ENCODE measurements around the gene AMBN. TPM values are rescaled to one million over a fixed set of nuclear protein-coding genes. Genes with fewer than 3 reads are reported as not detected.

Gene AMBN
- polyA plus RNA-seq (ENCODE audit: low read depth in 6 of 6): not detected

- peaks cover 0 to 1% (median 0%) of the 10 kb centered on the region in 7 donors for H3K9me3 Mint-ChIP-seq
- DNase-seq (no peak), ATAC-seq (ENCODE audit: low read depth in 2 of 2) (no peak)
- H3K36me3 Mint-ChIP-seq: no peaks in the 10 kb centered on the region
- H3K27ac Mint-ChIP-seq: no peak within 1 kb of the TSS
- peaks cover 0 to 14% (median 8%) of the 10 kb centered on the region in 3 donors for H3K27me3 Mint-ChIP-seq
- no peak within 1 kb of the TSS for H3K4me3 Mint-ChIP-seq
- peaks cover 6 to 11% (median 9%) of the 10 kb centered on the region in 3 donors for H3K4me1 Mint-ChIP-seq
Measured at GRCh38 chr4:70591955-70592582, at the start of gene AMBN. Gene AMBN (plus strand): TSS chr4:70592256. CDS start chr4:70592359, 103 bp downstream.

GRCh38 chr4:70544279-70544868 is 47.7 kb upstream of the AMBN start:
- Mint-ChIP-seq H3K4me1 (no peaks in the 10 kb centered on the region), H3K27me3 (peaks cover 10 to 18% (median 17%) of the 10 kb centered on the region in 3 donors), H3K9me3 (peaks cover 0 to 1% (median 0%) of the 10 kb centered on the region in 7 donors), H3K4me3 (no peak overlapping the region), H3K36me3 (no peaks in the 10 kb centered on the region), H3K27ac (no peak overlapping the region)
- DNase-seq: no peak
- no peak for ATAC-seq (ENCODE audit: low read depth in 2 of 2)

GRCh38 chr4:70556856-70557255 is 35.2 kb upstream of the AMBN start:
- H3K9me3 Mint-ChIP-seq: peaks cover 0 to 6% (median 2%) of the 10 kb centered on the region in 7 donors
- no peak overlapping the region for H3K4me3 Mint-ChIP-seq
- peaks cover 0 to 12% (median 7%) of the 10 kb centered on the region in 3 donors for H3K27me3 Mint-ChIP-seq
- H3K36me3 Mint-ChIP-seq: no peaks in the 10 kb centered on the region
- no peak for ATAC-seq (ENCODE audit: low read depth in 2 of 2)
- H3K4me1 Mint-ChIP-seq: peaks cover 5 to 13% (median 7%) of the 10 kb centered on the region in 3 donors
- no peak for DNase-seq
- H3K27ac Mint-ChIP-seq: no peak overlapping the region

GRCh38 chr4:70559211-70559830 is 32.7 kb upstream of the AMBN start:
- Mint-ChIP-seq H3K27me3 (no peaks in the 10 kb centered on the region), H3K36me3 (no peaks in the 10 kb centered on the region), H3K4me3 (peak overlapping the region in 1 of 8 donors; percentile 40), H3K4me1 (peaks cover 5 to 13% (median 7%) of the 10 kb centered on the region in 3 donors), H3K9me3 (peaks cover 0 to 6% (median 0%) of the 10 kb centered on the region in 7 donors), H3K27ac (peak overlapping the region in 2 of 6 donors; percentile 11 to 74)
- ATAC-seq (ENCODE audit: low read depth in 2 of 2): peak in 1 of 2 donors; percentile 46
- DNase-seq: peak; percentile 10

- Mint-ChIP-seq H3K36me3 (no peaks in the 10 kb centered on the region), H3K4me1 (peaks cover 5 to 13% (median 7%) of the 10 kb centered on the region in 3 donors), H3K27me3 (no peaks in the 10 kb centered on the region), H3K9me3 (peaks cover 0 to 6% (median 0%) of the 10 kb centered on the region in 7 donors), H3K4me3 (no peak overlapping the region), H3K27ac (no peak overlapping the region)
- DNase-seq: no peak
- ATAC-seq (ENCODE audit: low read depth in 2 of 2): no peak
Measured at GRCh38 chr4:70559924-70560323, 32.1 kb upstream of the AMBN start.

- no peaks in the 10 kb centered on the region for H3K4me1 Mint-ChIP-seq
- peaks cover 0 to 2% (median 1%) of the 10 kb centered on the region in 3 donors for H3K27me3 Mint-ChIP-seq
- H3K36me3 Mint-ChIP-seq: no peaks in the 10 kb centered on the region
- ATAC-seq (ENCODE audit: low read depth in 2 of 2): no peak
- H3K9me3 Mint-ChIP-seq: peaks cover 0 to 3% (median 2%) of the 10 kb centered on the region in 7 donors
- no peak overlapping the region for H3K4me3 Mint-ChIP-seq
- H3K27ac Mint-ChIP-seq: no peak overlapping the region
- DNase-seq: no peak
Measured at GRCh38 chr4:70564033-70564432, 28.0 kb upstream of the AMBN start.

GRCh38 chr4:70570796-70571195 is 21.3 kb upstream of the AMBN start:
- Mint-ChIP-seq H3K27me3 (peaks cover 6 to 29% (median 25%) of the 10 kb centered on the region in 3 donors), H3K4me1 (no peaks in the 10 kb centered on the region), H3K9me3 (peaks cover 0 to 14% (median 4%) of the 10 kb centered on the region in 7 donors), H3K36me3 (no peaks in the 10 kb centered on the region), H3K27ac (peak overlapping the region in 1 of 6 donors; percentile 19), H3K4me3 (no peak overlapping the region)
- DNase-seq (no peak), ATAC-seq (ENCODE audit: low read depth in 2 of 2) (no peak)

GRCh38 chr4:70571772-70572171 is 20.3 kb upstream of the AMBN start:
- Mint-ChIP-seq H3K4me1 (no peaks in the 10 kb centered on the region), H3K27me3 (peaks cover 6 to 29% (median 25%) of the 10 kb centered on the region in 3 donors)
- no peak for DNase-seq

GRCh38 chr4:70575964-70576363 is 16.1 kb upstream of the AMBN start:
- Mint-ChIP-seq H3K9me3 (peaks cover 0 to 7% (median 3%) of the 10 kb centered on the region in 7 donors), H3K36me3 (peaks cover 0 to 8% of the 10 kb centered on the region in 2 donors), H3K4me1 (no peaks in the 10 kb centered on the region), H3K27me3 (peaks cover 6 to 22% (median 15%) of the 10 kb centered on the region in 3 donors), H3K4me3 (no peak overlapping the region), H3K27ac (no peak overlapping the region)
- DNase-seq (no peak), ATAC-seq (ENCODE audit: low read depth in 2 of 2) (no peak)

More at GRCh38 chr4:70571772-70572171, 20.3 kb upstream of the AMBN start:
- H3K9me3 Mint-ChIP-seq: peaks cover 0 to 14% (median 3%) of the 10 kb centered on the region in 7 donors
- H3K36me3 Mint-ChIP-seq: no peaks in the 10 kb centered on the region
- H3K4me3 Mint-ChIP-seq: no peak overlapping the region
- no peak for ATAC-seq (ENCODE audit: low read depth in 2 of 2)
- no peak overlapping the region for H3K27ac Mint-ChIP-seq

- Mint-ChIP-seq H3K36me3 (peaks cover 0 to 8% of the 10 kb centered on the region in 2 donors), H3K4me3 (peak overlapping the region in 1 of 8 donors; percentile 11), H3K4me1 (no peaks in the 10 kb centered on the region), H3K27ac (no peak overlapping the region), H3K27me3 (peaks cover 5 to 14% (median 6%) of the 10 kb centered on the region in 3 donors), H3K9me3 (peaks cover 0 to 5% (median 3%) of the 10 kb centered on the region in 7 donors)
- DNase-seq (no peak), ATAC-seq (ENCODE audit: low read depth in 2 of 2) (no peak)
Measured at GRCh38 chr4:70577220-70577927, 14.7 kb upstream of the AMBN start.

GRCh38 chr4:70581980-70582379 is 10.1 kb upstream of the AMBN start:
- H3K27me3 Mint-ChIP-seq: peaks cover 3 to 14% (median 10%) of the 10 kb centered on the region in 3 donors
- H3K4me1 Mint-ChIP-seq: no peaks in the 10 kb centered on the region
- peaks cover 0 to 8% of the 10 kb centered on the region in 2 donors for H3K36me3 Mint-ChIP-seq
- DNase-seq (no peak), ATAC-seq (ENCODE audit: low read depth in 2 of 2) (no peak)
- no peak overlapping the region for H3K4me3 Mint-ChIP-seq
- H3K9me3 Mint-ChIP-seq: peaks cover 0 to 5% (median 3%) of the 10 kb centered on the region in 7 donors
- H3K27ac Mint-ChIP-seq: peak overlapping the region in 1 of 6 donors; percentile 65

GRCh38 chr4:70583952-70584834 is 7.9 kb upstream of the AMBN start:
- no peak for ATAC-seq (ENCODE audit: low read depth in 2 of 2)
- Mint-ChIP-seq H3K36me3 (no peaks in the 10 kb centered on the region), H3K9me3 (peaks cover 0 to 3% (median 0%) of the 10 kb centered on the region in 7 donors), H3K27me3 (peaks cover 3 to 5% (median 4%) of the 10 kb centered on the region in 3 donors), H3K4me3 (no peak overlapping the region), H3K27ac (no peak overlapping the region), H3K4me1 (no peaks in the 10 kb centered on the region)
- no peak for DNase-seq
